Vagina (tissue), 2 donors: Measurements from ENCODE around the gene TPCN2.

Source experiments
- POLR2A ChIP-seq, 2 donors: fragments of 450-650 bp; IDR thresholded peaks; one replicate each; pipeline ENCODE4 v1.6.1; 2017; ENCODE audit warnings: antibody characterized with exemption in 2 of 2, mild to moderate bottlenecking in 2 of 2, moderate library complexity in 2 of 2
- POLR2AphosphoS5 ChIP-seq, 2 donors: sonication (generic); formaldehyde crosslinking; IDR thresholded peaks; one replicate each; pipeline ENCODE4 v1.9.0; 2017; ENCODE audit warnings: antibody characterized with exemption in 2 of 2, mild to moderate bottlenecking in 2 of 2, low read depth in 1 of 2; ENCODE audit not compliant: insufficient read depth in 1 of 2
- TF ChIP-seq, protein P1 (sequence below), 3 experiments: fragments of 450-650 bp in 2 of 3; fragments of 200-600 bp in 1 of 3; sonication (generic) in 1 of 3; IDR thresholded peaks; one replicate each; pipeline ENCODE4 v1.5.1; 2017 to 2019; ENCODE audit warnings: antibody characterized with exemption in 3 of 3, mild to moderate bottlenecking in 2 of 3, moderate library complexity in 2 of 3

GRCh38 chr11:69180226-69180625 lies 131.5 kb downstream of the TPCN2 start:
- TF ChIP-seq, protein P1, sequence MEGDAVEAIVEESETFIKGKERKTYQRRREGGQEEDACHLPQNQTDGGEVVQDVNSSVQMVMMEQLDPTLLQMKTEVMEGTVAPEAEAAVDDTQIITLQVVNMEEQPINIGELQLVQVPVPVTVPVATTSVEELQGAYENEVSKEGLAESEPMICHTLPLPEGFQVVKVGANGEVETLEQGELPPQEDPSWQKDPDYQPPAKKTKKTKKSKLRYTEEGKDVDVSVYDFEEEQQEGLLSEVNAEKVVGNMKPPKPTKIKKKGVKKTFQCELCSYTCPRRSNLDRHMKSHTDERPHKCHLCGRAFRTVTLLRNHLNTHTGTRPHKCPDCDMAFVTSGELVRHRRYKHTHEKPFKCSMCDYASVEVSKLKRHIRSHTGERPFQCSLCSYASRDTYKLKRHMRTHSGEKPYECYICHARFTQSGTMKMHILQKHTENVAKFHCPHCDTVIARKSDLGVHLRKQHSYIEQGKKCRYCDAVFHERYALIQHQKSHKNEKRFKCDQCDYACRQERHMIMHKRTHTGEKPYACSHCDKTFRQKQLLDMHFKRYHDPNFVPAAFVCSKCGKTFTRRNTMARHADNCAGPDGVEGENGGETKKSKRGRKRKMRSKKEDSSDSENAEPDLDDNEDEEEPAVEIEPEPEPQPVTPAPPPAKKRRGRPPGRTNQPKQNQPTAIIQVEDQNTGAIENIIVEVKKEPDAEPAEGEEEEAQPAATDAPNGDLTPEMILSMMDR (IDR thresholded peaks at IDR 0.05) = no peak
- no peak for TF ChIP-seq POLR2A (IDR thresholded peaks at IDR 0.05)
- TF ChIP-seq POLR2AphosphoS5 (IDR thresholded peaks at IDR 0.05; ENCODE audit: insufficient read depth in 1 of 2, low read depth in 1 of 2) = no peak
